SU-DHL-6 (cell line): ENCODE data around the gene ANKS1B.

Experiments used
- H2AFZ ChIP-seq: fragments of 200-600 bp; sonication (generic); 2 replicates; pipeline ENCODE4 v1.6.1; 2014; ENCODE audit warnings: low read depth, mild to moderate bottlenecking, moderate library complexity, mixed read lengths, antibody characterized with exemption, low read length; ENCODE audit not compliant: severe bottlenecking
- H3F3A ChIP-seq: fragments of 200-600 bp; shearing (Covaris generic); 2 replicates; pipeline ENCODE4 v1.6.0; 2016; ENCODE audit warnings: antibody characterized with exemption, mild to moderate bottlenecking; ENCODE audit not compliant: insufficient read depth
- H3K27ac ChIP-seq: fragments of 200-600 bp; sonication (generic); 2 replicates; pipeline ENCODE4 v1.5.1; 2016; ENCODE audit warnings: low read depth, mild to moderate bottlenecking, low read length, moderate library complexity, mixed read lengths
- H3K27me3 ChIP-seq: fragments of 200-600 bp; sonication (generic), shearing (Covaris generic); 2 replicates; pipeline ENCODE4 v1.6.0; 2014; ENCODE audit warnings: mild to moderate bottlenecking, low read length
- H3K36me3 ChIP-seq: fragments of 200-600 bp; sonication (generic); 2 replicates; pipeline ENCODE4 v1.6.1; 2014; ENCODE audit warnings: mild to moderate bottlenecking, low read length, mixed read lengths
- H3K4me2 ChIP-seq: fragments of 300-600, 200-600 bp; shearing (Covaris generic), sonication (generic); 2 replicates; pipeline ENCODE4 v1.6.0; 2014; ENCODE audit warnings: low read length, low read depth, mild to moderate bottlenecking; ENCODE audit not compliant: poor library complexity, severe bottlenecking
- H3K4me3 ChIP-seq: fragments of 200-600 bp; sonication (generic); 2 replicates; pipeline ENCODE4 v1.5.1; 2014; ENCODE audit warnings: antibody characterized with exemption, low read length, mild to moderate bottlenecking, mixed read lengths; ENCODE audit not compliant: insufficient read depth, poor library complexity, severe bottlenecking
- H3K79me2 ChIP-seq: fragments of 200-600 bp; sonication (generic); 2 replicates; pipeline ENCODE4 v1.6.1; 2014; ENCODE audit warnings: mild to moderate bottlenecking, low read length, moderate library complexity; ENCODE audit not compliant: insufficient read depth
- H3K9ac ChIP-seq: fragments of 200-600 bp; sonication (generic); 2 replicates; pipeline ENCODE4 v1.7.0; 2014; ENCODE audit warnings: mild to moderate bottlenecking, low read length
- H3K9me2 ChIP-seq: fragments of 200-600 bp; sonication (generic); replicated peaks from 2 replicates; pipeline ENCODE4 v1.6.1; 2014; ENCODE audit warnings: low read length; ENCODE audit not compliant: insufficient read depth
- H3K9me3 ChIP-seq: fragments of 200-600 bp; sonication (generic); 2 replicates; pipeline ENCODE4 v1.6.1; 2014; ENCODE audit warnings: low read length, mixed read lengths; ENCODE audit not compliant: insufficient read depth
- H4K20me1 ChIP-seq: fragments of 200-600 bp; sonication (generic); 2 replicates; pipeline ENCODE4 v1.6.1; 2014; ENCODE audit warnings: low read depth, mild to moderate bottlenecking, antibody characterized with exemption, low read length, moderate library complexity, mixed read lengths
- EZH2phosphoT487 ChIP-seq: fragments of 200-600 bp; sonication (generic), shearing (Covaris generic); conservative IDR thresholded peaks from 2 replicates; pipeline ENCODE4 v1.6.1; 2018; ENCODE audit warnings: mild to moderate bottlenecking, antibody characterized with exemption, low read length, moderate library complexity, mixed read lengths
- TF ChIP-seq, protein P1 (sequence below): fragments of 200-600 bp; sonication (generic); IDR thresholded peaks from one replicate; pipeline ENCODE4 v1.5.1; 2017; ENCODE audit warnings: antibody characterized with exemption, mild to moderate bottlenecking, low read length, moderate library complexity; ENCODE audit not compliant: insufficient read depth, poor library complexity, severe bottlenecking

Gene ANKS1B

GRCh38 chr12:98945864-98946263, 1038.9 kb downstream of the ANKS1B start:
- Histone ChIP-seq H3K9me3 (no peaks in the 10 kb centered on the region), H3F3A (no peaks in the 10 kb centered on the region), H3K4me2 (no peak overlapping the region), H3K36me3 (no peaks in the 10 kb centered on the region), H4K20me1 (no peaks in the 10 kb centered on the region), H3K27me3 (no peaks in the 10 kb centered on the region), H2AFZ (no peak overlapping the region), H3K9ac (no peak overlapping the region), H3K79me2 (no peaks in the 10 kb centered on the region), H3K4me3 (no peak overlapping the region), H3K9me2 (no peaks in the 10 kb centered on the region), H3K27ac (no peak overlapping the region)
- TF ChIP-seq EZH2phosphoT487, result no peak
- TF ChIP-seq, protein P1, sequence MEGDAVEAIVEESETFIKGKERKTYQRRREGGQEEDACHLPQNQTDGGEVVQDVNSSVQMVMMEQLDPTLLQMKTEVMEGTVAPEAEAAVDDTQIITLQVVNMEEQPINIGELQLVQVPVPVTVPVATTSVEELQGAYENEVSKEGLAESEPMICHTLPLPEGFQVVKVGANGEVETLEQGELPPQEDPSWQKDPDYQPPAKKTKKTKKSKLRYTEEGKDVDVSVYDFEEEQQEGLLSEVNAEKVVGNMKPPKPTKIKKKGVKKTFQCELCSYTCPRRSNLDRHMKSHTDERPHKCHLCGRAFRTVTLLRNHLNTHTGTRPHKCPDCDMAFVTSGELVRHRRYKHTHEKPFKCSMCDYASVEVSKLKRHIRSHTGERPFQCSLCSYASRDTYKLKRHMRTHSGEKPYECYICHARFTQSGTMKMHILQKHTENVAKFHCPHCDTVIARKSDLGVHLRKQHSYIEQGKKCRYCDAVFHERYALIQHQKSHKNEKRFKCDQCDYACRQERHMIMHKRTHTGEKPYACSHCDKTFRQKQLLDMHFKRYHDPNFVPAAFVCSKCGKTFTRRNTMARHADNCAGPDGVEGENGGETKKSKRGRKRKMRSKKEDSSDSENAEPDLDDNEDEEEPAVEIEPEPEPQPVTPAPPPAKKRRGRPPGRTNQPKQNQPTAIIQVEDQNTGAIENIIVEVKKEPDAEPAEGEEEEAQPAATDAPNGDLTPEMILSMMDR, result no peak

DNA sequence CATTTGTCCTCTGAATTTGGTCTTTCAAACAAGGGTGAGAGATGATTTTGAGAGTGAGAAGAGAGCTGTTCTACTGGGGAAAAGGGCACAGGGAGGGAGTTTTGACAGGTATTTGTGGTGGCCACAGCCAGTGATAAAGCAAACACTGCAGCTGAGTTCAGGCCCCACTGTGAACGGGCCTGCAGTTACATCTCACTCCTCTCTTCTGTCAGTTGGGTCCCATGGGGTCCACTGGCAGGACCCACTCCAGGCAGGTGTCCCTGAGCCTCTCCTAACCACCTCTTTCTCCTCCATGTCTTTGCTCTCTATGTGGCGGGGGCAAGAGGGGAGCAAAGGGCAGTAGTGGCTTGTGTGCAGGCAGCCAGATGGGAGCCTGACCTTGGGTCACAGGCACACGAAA, 1044.8 kb downstream of the ANKS1B start:
- Histone ChIP-seq H3K9me3 (no peaks in the 10 kb centered on the region), H4K20me1 (no peaks in the 10 kb centered on the region), H3K9ac (no peak overlapping the region), H3K27me3 (no peaks in the 10 kb centered on the region), H3K4me2 (no peak overlapping the region), H3K9me2 (no peaks in the 10 kb centered on the region), H3F3A (no peaks in the 10 kb centered on the region), H3K36me3 (no peaks in the 10 kb centered on the region), H3K4me3 (no peak overlapping the region), H2AFZ (no peak overlapping the region), H3K27ac (no peak overlapping the region), H3K79me2 (no peaks in the 10 kb centered on the region)
- no peak for TF ChIP-seq EZH2phosphoT487
- TF ChIP-seq, protein P1, result no peak

DNA sequence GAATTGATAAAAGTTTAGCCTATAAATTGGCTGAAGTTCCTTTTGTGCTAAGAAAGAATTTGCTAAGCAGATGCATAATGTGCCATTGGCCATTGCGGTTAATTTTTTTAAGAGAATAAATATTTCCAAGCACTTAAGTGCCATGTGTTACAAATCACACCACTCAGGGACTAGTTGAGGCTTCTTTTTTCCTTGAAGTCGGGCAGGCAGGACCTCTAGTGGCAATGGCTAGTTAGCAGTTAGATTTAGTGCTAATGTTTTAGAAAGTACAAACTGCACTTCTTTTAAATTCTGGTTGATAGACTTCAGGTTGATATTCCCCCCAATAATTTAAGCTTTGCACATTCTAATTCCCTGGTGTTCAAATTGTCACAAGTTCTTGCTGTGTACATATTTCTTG, 1045.4 kb downstream of the ANKS1B start:
- no peak overlapping the region for H3K9ac ChIP-seq
- no peaks in the 10 kb centered on the region for H3K9me2 ChIP-seq
- no peaks in the 10 kb centered on the region for H3K36me3 ChIP-seq
- H3K4me3 ChIP-seq, result no peak overlapping the region
- no peaks in the 10 kb centered on the region for H3K79me2 ChIP-seq
- TF ChIP-seq, protein P1, result no peak
- no peak for TF ChIP-seq EZH2phosphoT487
- no peaks in the 10 kb centered on the region for H3K9me3 ChIP-seq
- H3F3A ChIP-seq, result no peaks in the 10 kb centered on the region
- H2AFZ ChIP-seq, result no peak overlapping the region
- no peak overlapping the region for H3K27ac ChIP-seq
- H3K4me2 ChIP-seq, result no peak overlapping the region
- no peaks in the 10 kb centered on the region for H4K20me1 ChIP-seq
- no peaks in the 10 kb centered on the region for H3K27me3 ChIP-seq
